PC-3 (cell line): ENCODE results near the gene PLA2G15.

Experiments used
- EZH2 ChIP-seq: fragments of 300-600 bp; sonication (generic); IDR thresholded peaks from one replicate; pipeline ENCODE4 v1.6.1; 2017; ENCODE audit warnings: antibody characterized with exemption, mild to moderate bottlenecking, low read length; ENCODE audit not compliant: unreplicated experiment
- EZH2phosphoT487 ChIP-seq: fragments of 300-600 bp; sonication (generic); IDR thresholded peaks from 2 replicates; pipeline ENCODE4 v1.6.1; 2018; ENCODE audit warnings: mild to moderate bottlenecking, antibody characterized with exemption, low read length, borderline replicate concordance
- TF ChIP-seq, protein P1 (sequence below): fragments of 300-600 bp; sonication (generic); conservative IDR thresholded peaks from 2 replicates; pipeline ENCODE4 v1.5.1; 2017; ENCODE audit warnings: antibody characterized with exemption, low read depth, mild to moderate bottlenecking, low read length

DNA sequence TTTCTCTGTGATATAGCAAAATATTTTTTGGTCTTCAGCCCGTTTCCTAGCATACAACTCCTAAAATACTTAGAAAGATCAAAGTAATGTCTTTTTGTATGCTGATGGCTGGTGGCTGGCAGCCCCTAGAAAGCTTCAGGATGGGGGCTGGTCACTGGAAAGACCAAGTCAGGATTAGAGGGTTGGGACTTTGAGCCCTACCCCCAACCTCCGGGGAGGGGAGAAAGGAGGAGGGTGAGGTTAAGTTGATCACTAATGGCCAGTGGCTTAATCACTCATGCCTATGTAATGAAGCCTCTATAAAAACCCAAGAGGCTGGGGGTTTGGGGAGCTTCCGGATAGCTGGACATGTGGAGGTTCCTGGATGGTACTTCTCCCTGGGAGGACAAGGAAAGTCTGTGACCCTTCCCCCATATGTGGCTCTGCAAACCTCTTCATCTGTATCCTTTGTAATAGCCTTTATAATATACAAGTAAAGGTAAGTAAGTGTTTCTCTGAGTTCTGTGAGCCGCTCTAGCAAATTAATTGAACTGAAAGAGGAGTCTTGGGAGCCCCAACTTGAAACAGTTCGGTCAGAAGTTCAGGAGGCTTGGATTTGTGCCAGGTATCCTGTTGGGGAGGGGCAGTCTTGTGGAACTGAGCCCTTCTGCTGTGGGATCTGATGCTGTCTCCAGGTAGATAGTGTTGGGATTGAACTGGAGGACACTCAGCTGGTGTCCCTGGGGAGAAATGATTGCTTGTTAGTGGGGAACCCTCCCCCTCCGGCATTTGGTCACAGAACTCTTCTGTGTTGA is 22.6 kb downstream of the PLA2G15 start:
- TF ChIP-seq, protein P1, sequence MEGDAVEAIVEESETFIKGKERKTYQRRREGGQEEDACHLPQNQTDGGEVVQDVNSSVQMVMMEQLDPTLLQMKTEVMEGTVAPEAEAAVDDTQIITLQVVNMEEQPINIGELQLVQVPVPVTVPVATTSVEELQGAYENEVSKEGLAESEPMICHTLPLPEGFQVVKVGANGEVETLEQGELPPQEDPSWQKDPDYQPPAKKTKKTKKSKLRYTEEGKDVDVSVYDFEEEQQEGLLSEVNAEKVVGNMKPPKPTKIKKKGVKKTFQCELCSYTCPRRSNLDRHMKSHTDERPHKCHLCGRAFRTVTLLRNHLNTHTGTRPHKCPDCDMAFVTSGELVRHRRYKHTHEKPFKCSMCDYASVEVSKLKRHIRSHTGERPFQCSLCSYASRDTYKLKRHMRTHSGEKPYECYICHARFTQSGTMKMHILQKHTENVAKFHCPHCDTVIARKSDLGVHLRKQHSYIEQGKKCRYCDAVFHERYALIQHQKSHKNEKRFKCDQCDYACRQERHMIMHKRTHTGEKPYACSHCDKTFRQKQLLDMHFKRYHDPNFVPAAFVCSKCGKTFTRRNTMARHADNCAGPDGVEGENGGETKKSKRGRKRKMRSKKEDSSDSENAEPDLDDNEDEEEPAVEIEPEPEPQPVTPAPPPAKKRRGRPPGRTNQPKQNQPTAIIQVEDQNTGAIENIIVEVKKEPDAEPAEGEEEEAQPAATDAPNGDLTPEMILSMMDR = no peak
- TF ChIP-seq EZH2phosphoT487 (no peak), EZH2 (no peak)
